Endothelial cell (in vitro differentiated cells): ENCODE measurements around the gene PPARA. TPM values are rescaled to one million over a fixed set of nuclear protein-coding genes. Genes with fewer than 3 reads are reported as not detected.

ENCODE experiments used
- DNase-seq: peaks from one replicate; pipeline ENCODE4 v3.0.0; 2021; ENCODE audit warnings: low spot score
- H3K27ac Mint-ChIP-seq: one replicate; pipeline ENCODE4 v1.8.0; 2021; ENCODE audit warnings: mixed read lengths, inconsistent platforms; ENCODE audit not compliant: unreplicated experiment
- H3K27me3 Mint-ChIP-seq: one replicate; pipeline ENCODE4 v1.8.0; 2021; ENCODE audit warnings: mild to moderate bottlenecking, moderate library complexity, mixed read lengths, inconsistent platforms; ENCODE audit not compliant: unreplicated experiment
- H3K36me3 Mint-ChIP-seq: one replicate; pipeline ENCODE4 v1.8.0; 2021; ENCODE audit warnings: mild to moderate bottlenecking, low read depth, mixed read lengths, inconsistent platforms; ENCODE audit not compliant: unreplicated experiment
- H3K4me1 Mint-ChIP-seq: one replicate; pipeline ENCODE4 v1.8.0; 2021; ENCODE audit warnings: mild to moderate bottlenecking, mixed read lengths, inconsistent platforms; ENCODE audit not compliant: unreplicated experiment
- H3K4me3 Mint-ChIP-seq: one replicate; pipeline ENCODE4 v1.8.0; 2021; ENCODE audit warnings: mild to moderate bottlenecking, mixed read lengths, inconsistent platforms; ENCODE audit not compliant: unreplicated experiment
- H3K9me3 Mint-ChIP-seq: one replicate; pipeline ENCODE4 v1.8.0; 2021; ENCODE audit warnings: mixed read lengths, inconsistent platforms; ENCODE audit not compliant: unreplicated experiment
- CTCF ChIP-seq: fragments of 200-600 bp; sonication (generic); IDR thresholded peaks from one replicate; pipeline ENCODE4 v1.5.0; 2021; ENCODE audit warnings: antibody characterized with exemption; ENCODE audit not compliant: unreplicated experiment
- total RNA-seq: library from RNA; stranded (reverse); fragmentation: NEBNext Ultra II Directional; extraction: Animal tissue kit (Norgen Biotek cat#: 25700); gene quantifications from one replicate; pipeline ENCODE4 v1.2.1, GENCODE V29; 2021; ENCODE audit not compliant: unreplicated experiment

The PPARA gene
- total RNA-seq, 1 donor from 2014 or later: 12.6 TPM

GRCh38 chr22:46292732-46293131 lies 142.4 kb downstream of the PPARA start:
- no peak for DNase-seq
- Mint-ChIP-seq H3K4me1 (peaks cover 10% of the 10 kb centered on the region), H3K27ac (no peak overlapping the region), H3K9me3 (no peaks in the 10 kb centered on the region), H3K4me3 (peak overlapping the region; percentile 51), H3K27me3 (peaks cover 9% of the 10 kb centered on the region), H3K36me3 (peaks cover 16% of the 10 kb centered on the region)
- TF ChIP-seq CTCF: no peak

Other genes with a start within 250 kb of the PPARA start
- gene WNT7B, start 173.4 kb upstream of the PPARA start, total RNA-seq: not detected
- gene CDPF1, start 99.8 kb downstream of the PPARA start, total RNA-seq: 8.5 TPM
- not detected for gene PKDREJ, start 112.8 kb downstream of the PPARA start, total RNA-seq
- gene TTC38, start 117.5 kb downstream of the PPARA start, total RNA-seq: 24.6 TPM
- 8.2 TPM for gene GTSE1, start 146.3 kb downstream of the PPARA start, total RNA-seq
- gene TRMU, start 185.2 kb downstream of the PPARA start, total RNA-seq: 41.5 TPM